GM12873 (cell line): ENCODE results near the gene SPATA17.
A peak's percentile ranks its signal among the peaks of the same experiment; 100 is the strongest.

Source experiments
- CTCF ChIP-seq: IDR thresholded peaks from 2 replicates; pipeline ENCODE4 v1.5.1; 2012; ENCODE audit warnings: low read depth, mild to moderate bottlenecking, moderate library complexity, low read length, control low read depth; ENCODE audit not compliant: insufficient read depth; ENCODE audit errors: missing control alignments

SPATA17 gene

GRCh38 chr1:217630711-217631591 is at the start of gene SPATA17, which contains the start of gene GPATCH2:
Gene SPATA17 (plus strand): TSS chr1:217631344. CDS start chr1:217631379, 35 bp downstream.
Gene GPATCH2 (minus strand): TSS chr1:217631090. CDS start chr1:217630971, 119 bp downstream.
- TF ChIP-seq CTCF, result peak; percentile 29

DNA sequence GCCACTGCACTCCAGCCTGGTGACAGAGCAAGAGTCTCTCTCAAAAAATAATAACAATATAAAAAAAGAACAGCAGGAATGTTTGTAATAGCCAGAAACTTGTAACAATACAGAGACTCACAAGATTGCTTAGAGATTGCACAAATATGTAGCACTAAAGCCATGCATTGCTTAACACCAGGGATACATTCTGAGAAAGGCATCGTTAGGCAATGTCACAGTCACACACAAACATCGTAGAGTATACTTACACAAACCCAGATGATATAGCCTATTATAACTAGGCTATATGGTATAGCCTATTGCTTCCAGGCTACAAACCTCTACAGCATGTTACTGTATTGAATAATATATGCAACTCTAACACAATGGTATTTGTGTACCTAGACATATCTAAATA is 45.6 kb upstream of the SPATA17 start:
- no peak for TF ChIP-seq CTCF

- TF ChIP-seq CTCF, result no peak
These were observed 44.6 kb upstream of the SPATA17 start for GRCh38 chr1:217586586-217586985.

- TF ChIP-seq CTCF, result no peak
These were observed 40.5 kb upstream of the SPATA17 start for GRCh38 chr1:217590598-217590997.

- no peak for TF ChIP-seq CTCF
These were observed 32.0 kb upstream of the SPATA17 start for GRCh38 chr1:217599154-217599553.

- no peak for TF ChIP-seq CTCF
These were observed 28.8 kb upstream of the SPATA17 start for GRCh38 chr1:217602380-217602779.

- no peak for TF ChIP-seq CTCF
These were observed 25.8 kb upstream of the SPATA17 start for GRCh38 chr1:217605390-217605789.
